ENCODE measurements around the gene CA5B. TPM values are rescaled to one million over a fixed set of nuclear protein-coding genes. Genes with fewer than 3 reads are reported as not detected.

CA5B gene
- total RNA-seq, 2 donors from 2014 or later: 14.0 to 31.7 TPM

- no peak for TF ChIP-seq CTCF (conservative IDR thresholded peaks at IDR 0.05)
- Mint-ChIP-seq H3K36me3 (ENCODE audit: low read depth) (no peaks in the 10 kb centered on the region), H3K4me1 (peaks cover 31% of the 10 kb centered on the region), H3K27ac (no peak overlapping the region), H3K4me3 (no peak overlapping the region), H3K27me3 (ENCODE audit: insufficient read depth) (peaks cover 23% of the 10 kb centered on the region), H3K9me3 (no peaks in the 10 kb centered on the region)
- 94% methylated on average over 1 of the region's 1 CpG; no CpG with 5 or more reads in 1 of the 2 experiments for WGBS, 2 experiments (ENCODE audit: insufficient coverage in 1 of 2, insufficient read length in 1 of 2)
- Histone ChIP-seq H3K4me1 (ENCODE audit: control insufficient read depth, insufficient read depth, low read length) (peaks cover 3% of the 10 kb centered on the region), H3K9me3 (ENCODE audit: control insufficient read depth, low read length) (no peaks in the 10 kb centered on the region), H3K36me3 (ENCODE audit: control insufficient read depth, insufficient read depth, low read length) (no peaks in the 10 kb centered on the region), H3K27ac (ENCODE audit: low read depth, low read length) (no peak overlapping the region), H3K27me3 (ENCODE audit: control insufficient read depth, insufficient read depth, low read length, poor library complexity, severe bottlenecking) (no peaks in the 10 kb centered on the region), H3K4me3 (ENCODE audit: low read length) (no peak overlapping the region), H3K9ac (ENCODE audit: extremely low read depth, low read length, poor library complexity, severe bottlenecking) (no peak overlapping the region)
- no peak for DNase-seq
Observed at GRCh38 chrX:15714529-15714928, 23.5 kb upstream of the CA5B start.

- H3K36me3 ChIP-seq (ENCODE audit: control insufficient read depth, insufficient read depth, low read length): no peaks in the 10 kb centered on the region
- H3K9me3 Mint-ChIP-seq: no peaks in the 10 kb centered on the region
- H3K9me3 ChIP-seq (ENCODE audit: control insufficient read depth, low read length): no peaks in the 10 kb centered on the region
- no peak overlapping the region for H3K4me3 ChIP-seq (ENCODE audit: low read length)
- peak overlapping the region; percentile 4 for H3K27ac Mint-ChIP-seq
- peaks cover 31% of the 10 kb centered on the region for H3K4me1 Mint-ChIP-seq
- TF ChIP-seq CTCF (conservative IDR thresholded peaks at IDR 0.05): no peak
- H3K27me3 Mint-ChIP-seq (ENCODE audit: insufficient read depth): peaks cover 22% of the 10 kb centered on the region
- H3K27me3 ChIP-seq (ENCODE audit: control insufficient read depth, insufficient read depth, low read length, poor library complexity, severe bottlenecking): no peaks in the 10 kb centered on the region
- WGBS, 2 experiments (ENCODE audit: insufficient coverage in 1 of 2, insufficient read length in 1 of 2): 79% methylated on average over 6 of the region's 9 CpGs; no CpG with 5 or more reads in 1 of the 2 experiments
- no peaks in the 10 kb centered on the region for H3K36me3 Mint-ChIP-seq (ENCODE audit: low read depth)
- no peak overlapping the region for H3K4me3 Mint-ChIP-seq
- DNase-seq: peak; percentile 60
- H3K4me1 ChIP-seq (ENCODE audit: control insufficient read depth, insufficient read depth, low read length): no peaks in the 10 kb centered on the region
- H3K9ac ChIP-seq (ENCODE audit: extremely low read depth, low read length, poor library complexity, severe bottlenecking): no peak overlapping the region
- no peak overlapping the region for H3K27ac ChIP-seq (ENCODE audit: low read depth, low read length)
Observed at GRCh38 chrX:15718283-15718970, 19.6 kb upstream of the CA5B start.

- Histone ChIP-seq H3K4me1 (ENCODE audit: control insufficient read depth, insufficient read depth, low read length) (no peaks in the 10 kb centered on the region), H3K9ac (ENCODE audit: extremely low read depth, low read length, poor library complexity, severe bottlenecking) (no peak overlapping the region), H3K4me3 (ENCODE audit: low read length) (no peak overlapping the region), H3K36me3 (ENCODE audit: control insufficient read depth, insufficient read depth, low read length) (no peaks in the 10 kb centered on the region), H3K9me3 (ENCODE audit: control insufficient read depth, low read length) (no peaks in the 10 kb centered on the region), H3K27me3 (ENCODE audit: control insufficient read depth, insufficient read depth, low read length, poor library complexity, severe bottlenecking) (no peaks in the 10 kb centered on the region), H3K27ac (ENCODE audit: low read depth, low read length) (no peak overlapping the region)
- Mint-ChIP-seq H3K27me3 (ENCODE audit: insufficient read depth) (peaks cover 15% of the 10 kb centered on the region), H3K27ac (no peak overlapping the region), H3K9me3 (no peaks in the 10 kb centered on the region), H3K4me3 (no peak overlapping the region), H3K36me3 (ENCODE audit: low read depth) (no peaks in the 10 kb centered on the region), H3K4me1 (peaks cover 30% of the 10 kb centered on the region)
- no peak for TF ChIP-seq CTCF (conservative IDR thresholded peaks at IDR 0.05)
- no peak for DNase-seq
- WGBS, 2 experiments (ENCODE audit: insufficient coverage in 1 of 2, insufficient read length in 1 of 2): 100% methylated on average over 2 of the region's 4 CpGs; no CpG with 5 or more reads in 1 of the 2 experiments
Observed at GRCh38 chrX:15719324-15719968, 18.6 kb upstream of the CA5B start.
